Gastroesophageal sphincter (tissue), 4 donors: ENCODE measurements around the gene SMCR8. TPM values are rescaled to one million over a fixed set of nuclear protein-coding genes. Genes with fewer than 3 reads are reported as not detected.

Experiments
- ATAC-seq: fragments of 150-250 bp; one replicate; pipeline ENCODE4 v1.9.1; 2016; ENCODE audit warnings: mild to moderate bottlenecking, moderate library complexity
- H3K27ac ChIP-seq, 4 donors: fragments of 200-600 bp; sonication (generic) in 3 of 4; 1 replicate in 3 of 4; 2 replicates in 1 of 4; pipeline ENCODE4 v1.5.1; 2016 to 2019
- H3K27me3 ChIP-seq: fragments of 200-600 bp; sonication (generic); one replicate; pipeline ENCODE4 v1.5.1; 2019
- H3K36me3 ChIP-seq, 2 donors: fragments of 200-600 bp; sonication (generic); one replicate each; pipeline ENCODE4 v1.5.1; 2019; ENCODE audit warnings: control low read depth in 1 of 2
- H3K4me1 ChIP-seq, 3 donors: fragments of 200-600 bp; sonication (generic); 1 replicate in 2 of 3; 2 replicates in 1 of 3; pipeline ENCODE4 v1.5.1; 2016 to 2019; ENCODE audit warnings: control low read depth in 2 of 3
- H3K4me3 ChIP-seq, 2 donors: fragments of 200-600 bp; sonication (generic); one replicate each; pipeline ENCODE4 v1.5.1; 2019; ENCODE audit warnings: mild to moderate bottlenecking in 1 of 2, moderate library complexity in 1 of 2
- H3K9me3 ChIP-seq, 3 donors: fragments of 200-600 bp; sonication (generic); one replicate each; pipeline ENCODE4 v1.5.1; 2017 to 2019; ENCODE audit warnings: control low read depth in 2 of 3
- CTCF ChIP-seq, 4 experiments: fragments of 200-600 bp in 2 of 4; fragments of 450-650 bp in 2 of 4; sonication (generic) in 1 of 4; IDR thresholded peaks; one replicate each; pipeline ENCODE4 v1.5.1; 2017 to 2019; ENCODE audit warnings: antibody characterized with exemption in 4 of 4, mild to moderate bottlenecking in 2 of 4, moderate library complexity in 2 of 4
- EP300 ChIP-seq: sonication (generic); formaldehyde crosslinking; IDR thresholded peaks from one replicate; pipeline ENCODE4 v1.6.1; 2017; ENCODE audit warnings: antibody characterized with exemption, mild to moderate bottlenecking
- POLR2A ChIP-seq, 2 donors: fragments of 450-650 bp; IDR thresholded peaks; one replicate each; pipeline ENCODE4 v1.6.1; 2017; ENCODE audit warnings: antibody characterized with exemption in 2 of 2, mild to moderate bottlenecking in 2 of 2, moderate library complexity in 1 of 2
- POLR2AphosphoS5 ChIP-seq: sonication (generic); formaldehyde crosslinking; IDR thresholded peaks from one replicate; pipeline ENCODE4 v1.6.1; 2017; ENCODE audit warnings: antibody characterized with exemption
- WGBS, 2 donors: methylation state at CpG; one replicate each; pipeline ENCODE4 v1.1.5; 2018; ENCODE audit warnings: low coverage in 1 of 2; 5-methylcytosine and 5-hydroxymethylcytosine counted together
- total RNA-seq, 4 donors: library from RNA; depleted of rRNA; stranded (reverse); fragments of >200 nt; gene quantifications; one replicate each; pipeline ENCODE4 v1.1.0, GENCODE V29; 2016

SMCR8 gene
- total RNA-seq, 4 donors from 2014 or later, result 14.0 to 20.0 (median 14.9) TPM

GRCh38 chr17:18309202-18309601, 5.9 kb upstream of the SMCR8 start:
- H3K27me3 ChIP-seq, result no peaks in the 10 kb centered on the region
- peaks cover 0 to 29% (median 14%) of the 10 kb centered on the region in 3 donors for H3K4me1 ChIP-seq
- no peak overlapping the region for H3K4me3 ChIP-seq
- peaks cover 0 to 67% of the 10 kb centered on the region in 2 donors for H3K36me3 ChIP-seq
- no peak for ATAC-seq
- no peak overlapping the region for H3K27ac ChIP-seq
- no peaks in the 10 kb centered on the region for H3K9me3 ChIP-seq
- TF ChIP-seq POLR2AphosphoS5, result no peak
- WGBS, 2 donors, result 94 to 100% methylated on average over 4 of the region's 4 CpGs

GRCh38 chr17:18314059-18314730, 898 bp upstream of the SMCR8 start:
- Histone ChIP-seq H3K36me3 (peaks cover 0 to 48% of the 10 kb centered on the region in 2 donors), H3K27ac (peak overlapping the region; percentile 41 to 93 (median 88)), H3K4me3 (peak overlapping the region; percentile 89 to 94), H3K27me3 (no peaks in the 10 kb centered on the region), H3K9me3 (no peaks in the 10 kb centered on the region), H3K4me1 (peaks cover 15 to 69% (median 49%) of the 10 kb centered on the region in 3 donors)
- TF ChIP-seq CTCF (IDR thresholded peaks at IDR 0.05) (no peak), POLR2A (IDR thresholded peaks at IDR 0.05) (no peak), POLR2AphosphoS5 (no peak), EP300 (no peak)
- ATAC-seq, result no peak
- WGBS, 2 donors, result 0 to 1% methylated on average over 26 to 28 of the region's 39 CpGs

GRCh38 chr17:18315562-18315922, 449 bp downstream of the SMCR8 start:
- H3K9me3 ChIP-seq, result no peaks in the 10 kb centered on the region
- WGBS, 2 donors, result 11 to 12% methylated on average over 7 to 13 of the region's 18 CpGs
- H3K4me1 ChIP-seq, result peaks cover 15 to 83% (median 62%) of the 10 kb centered on the region in 3 donors
- peak overlapping the region; percentile 89 to 94 for H3K4me3 ChIP-seq
- no peaks in the 10 kb centered on the region for H3K27me3 ChIP-seq
- no peak for TF ChIP-seq POLR2AphosphoS5
- no peak for TF ChIP-seq CTCF (IDR thresholded peaks at IDR 0.05)
- TF ChIP-seq EP300, result no peak
- no peak for TF ChIP-seq POLR2A (IDR thresholded peaks at IDR 0.05)
- H3K36me3 ChIP-seq, result peaks cover 0 to 51% of the 10 kb centered on the region in 2 donors
- ATAC-seq, result no peak
- H3K27ac ChIP-seq, result peak overlapping the region; percentile 81 to 93 (median 88)

- Histone ChIP-seq H3K27ac (peak overlapping the region in 3 of 4 donors; percentile 88 to 93 (median 89)), H3K27me3 (no peaks in the 10 kb centered on the region), H3K4me1 (peaks cover 15 to 87% (median 65%) of the 10 kb centered on the region in 3 donors), H3K36me3 (peaks cover 0 to 54% of the 10 kb centered on the region in 2 donors), H3K9me3 (no peaks in the 10 kb centered on the region), H3K4me3 (peak overlapping the region; percentile 89 to 94)
- no peak for TF ChIP-seq EP300
- no peak for TF ChIP-seq POLR2AphosphoS5
- no peak for TF ChIP-seq POLR2A (IDR thresholded peaks at IDR 0.05)
- TF ChIP-seq CTCF (IDR thresholded peaks at IDR 0.05), result no peak
- 37 to 100% methylated on average over 1 to 4 of the region's 11 CpGs for WGBS, 2 donors
- no peak for ATAC-seq
These were observed 868 bp downstream of the SMCR8 start for GRCh38 chr17:18315961-18316360.

GRCh38 chr17:18318117-18318516, 3.0 kb downstream of the SMCR8 start:
- ATAC-seq, result no peak
- Histone ChIP-seq H3K4me3 (peak overlapping the region in 1 of 2 donors; percentile 18), H3K9me3 (no peaks in the 10 kb centered on the region), H3K36me3 (peaks cover 0 to 69% of the 10 kb centered on the region in 2 donors), H3K4me1 (peaks cover 15 to 80% (median 58%) of the 10 kb centered on the region in 3 donors), H3K27ac (no peak overlapping the region), H3K27me3 (no peaks in the 10 kb centered on the region)
- WGBS, 2 donors, result 60% methylated on average over 1 of the region's 7 CpGs; no CpG with 5 or more reads in 1 of the 2 donors
- no peak for TF ChIP-seq CTCF (IDR thresholded peaks at IDR 0.05)
- TF ChIP-seq EP300, result no peak
- TF ChIP-seq POLR2A (IDR thresholded peaks at IDR 0.05), result no peak
